Loucy (cell line): ENCODE measurements around the gene RASD1.

Experiments used
- H2AFZ ChIP-seq: fragments of 200-600 bp; sonication (generic); 2 replicates; pipeline ENCODE4 v1.6.0; 2016; ENCODE audit warnings: antibody characterized with exemption, mild to moderate bottlenecking, low read length, moderate library complexity
- H3F3A ChIP-seq: fragments of 200-600 bp; 2 replicates; pipeline ENCODE4 v1.6.0; 2016; ENCODE audit warnings: antibody characterized with exemption, low read depth, mild to moderate bottlenecking
- H3K27me3 ChIP-seq: fragments of 200-600 bp; sonication (generic); 2 replicates; pipeline ENCODE4 v1.6.1; 2014; ENCODE audit warnings: low read length, mild to moderate bottlenecking; ENCODE audit not compliant: insufficient read depth, poor library complexity, severe bottlenecking
- H3K36me3 ChIP-seq: fragments of 200-600 bp; sonication (generic); 2 replicates; pipeline ENCODE4 v1.6.1; 2016; ENCODE audit warnings: low read length; ENCODE audit not compliant: insufficient read depth
- H3K4me1 ChIP-seq: fragments of 200-600 bp; sonication (generic); 2 replicates; pipeline ENCODE4 v1.5.1; 2014; ENCODE audit warnings: low read length, mild to moderate bottlenecking; ENCODE audit not compliant: insufficient read depth, poor library complexity, severe bottlenecking
- H3K4me2 ChIP-seq: fragments of 200-600 bp; sonication (generic); 2 replicates; pipeline ENCODE4 v1.6.0; 2014; ENCODE audit warnings: antibody characterized with exemption, low read length, low read depth, mild to moderate bottlenecking; ENCODE audit not compliant: poor library complexity, severe bottlenecking
- H3K4me3 ChIP-seq: fragments of 200-600 bp; sonication (generic); 2 replicates; pipeline ENCODE4 v1.5.1; 2014; ENCODE audit warnings: low read length, mild to moderate bottlenecking, mixed read lengths; ENCODE audit not compliant: poor library complexity, severe bottlenecking
- H3K79me2 ChIP-seq: fragments of 200-600 bp; sonication (generic); 2 replicates; pipeline ENCODE4 v1.6.1; 2014; ENCODE audit warnings: low read length; ENCODE audit not compliant: insufficient read depth
- H3K9ac ChIP-seq: fragments of 200-600 bp; sonication (generic); 2 replicates; pipeline ENCODE4 v1.6.0; 2014; ENCODE audit warnings: mild to moderate bottlenecking, low read depth, low read length, moderate library complexity; ENCODE audit not compliant: poor library complexity, severe bottlenecking
- H3K9me2 ChIP-seq: fragments of 200-600 bp; sonication (generic); replicated peaks from 2 replicates; pipeline ENCODE4 v1.6.1; 2016; ENCODE audit warnings: low read depth, low read length, mixed read lengths
- H3K9me3 ChIP-seq: fragments of 200-600 bp; sonication (generic); 2 replicates; pipeline ENCODE4 v1.6.1; 2014; ENCODE audit warnings: mild to moderate bottlenecking, antibody characterized with exemption, low read length, low read depth; ENCODE audit not compliant: insufficient read depth
- H4K20me1 ChIP-seq: fragments of 200-600 bp; sonication (generic); 2 replicates; pipeline ENCODE4 v1.6.0; 2014; ENCODE audit warnings: antibody characterized with exemption, low read length, mild to moderate bottlenecking; ENCODE audit not compliant: insufficient read depth, poor library complexity, severe bottlenecking
- CTCF ChIP-seq: fragments of 200-600 bp; sonication (generic); conservative IDR thresholded peaks from 2 replicates; pipeline ENCODE4 v1.5.1; 2014; ENCODE audit warnings: mild to moderate bottlenecking, antibody characterized with exemption, low read length
- EZH2phosphoT487 ChIP-seq: fragments of 200-600 bp; IDR thresholded peaks from 2 replicates; pipeline ENCODE4 v1.6.1; 2018; ENCODE audit warnings: antibody characterized with exemption, mild to moderate bottlenecking, moderate library complexity, borderline replicate concordance

Gene RASD1

DNA sequence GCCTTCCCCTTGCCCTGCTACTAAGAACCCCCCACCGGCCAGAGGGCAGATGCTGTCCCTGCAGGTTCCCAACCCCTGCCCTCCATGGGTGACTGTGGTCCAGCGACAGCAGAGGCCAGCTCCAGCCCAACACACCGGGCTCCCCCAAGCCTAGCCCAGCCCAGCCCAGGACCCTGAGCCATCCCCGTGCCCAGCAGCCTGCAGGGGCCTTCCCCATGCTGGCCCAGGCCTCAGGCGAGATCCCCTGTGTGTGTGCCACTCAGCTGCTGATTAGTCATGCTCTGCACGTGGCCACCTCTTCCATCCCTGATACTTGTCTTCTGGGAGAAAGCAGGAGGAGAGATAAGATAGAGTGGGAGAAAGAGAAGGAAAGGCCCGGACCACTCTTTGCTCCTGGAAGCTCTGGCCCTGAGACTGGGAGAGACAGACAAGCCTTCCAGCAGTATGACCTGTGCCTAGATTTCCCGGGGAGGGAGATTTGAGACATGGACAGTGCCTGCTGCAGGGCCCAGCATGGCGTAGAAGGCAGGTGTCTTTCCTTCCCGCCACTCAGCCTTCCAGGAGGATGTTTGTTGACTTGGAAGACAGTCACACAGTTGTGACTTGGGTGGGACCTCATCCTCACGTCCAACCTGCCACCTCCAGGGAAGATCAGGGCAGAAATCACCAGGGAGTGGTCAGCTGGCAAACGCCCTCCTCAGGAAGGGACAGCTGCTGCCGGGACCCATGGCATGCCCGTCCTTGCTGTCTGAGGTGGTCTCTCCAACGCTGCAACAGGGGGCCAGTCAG lies 41.3 kb upstream of the RASD1 start:
- H3F3A ChIP-seq, result no peaks in the 10 kb centered on the region
- no peaks in the 10 kb centered on the region for H3K9me3 ChIP-seq
- TF ChIP-seq CTCF, result no peak
- TF ChIP-seq EZH2phosphoT487, result no peak
- H3K9ac ChIP-seq, result no peak overlapping the region
- no peak overlapping the region for H3K4me3 ChIP-seq
- no peaks in the 10 kb centered on the region for H3K4me1 ChIP-seq
- no peaks in the 10 kb centered on the region for H3K79me2 ChIP-seq
- no peaks in the 10 kb centered on the region for H3K36me3 ChIP-seq
- H3K27me3 ChIP-seq, result no peaks in the 10 kb centered on the region
- H3K9me2 ChIP-seq, result no peaks in the 10 kb centered on the region
- H2AFZ ChIP-seq, result no peak overlapping the region
- H4K20me1 ChIP-seq, result no peaks in the 10 kb centered on the region
- H3K4me2 ChIP-seq, result no peak overlapping the region

- Histone ChIP-seq H3K4me3 (no peak overlapping the region), H3K9ac (no peak overlapping the region), H3K4me1 (no peaks in the 10 kb centered on the region)
Measured at GRCh38 chr17:17536702-17537101, 40.5 kb upstream of the RASD1 start.

GRCh38 chr17:17535957-17536356 lies 39.8 kb upstream of the RASD1 start:
- no peak overlapping the region for H3K4me3 ChIP-seq
- H3K4me1 ChIP-seq, result no peaks in the 10 kb centered on the region
- H3K9ac ChIP-seq, result no peak overlapping the region
- no peaks in the 10 kb centered on the region for H3F3A ChIP-seq
- no peaks in the 10 kb centered on the region for H3K36me3 ChIP-seq
- TF ChIP-seq EZH2phosphoT487 (no peak), CTCF (no peak)
- H3K79me2 ChIP-seq, result no peaks in the 10 kb centered on the region
- H3K9me2 ChIP-seq, result no peaks in the 10 kb centered on the region
- no peaks in the 10 kb centered on the region for H4K20me1 ChIP-seq
- no peaks in the 10 kb centered on the region for H3K27me3 ChIP-seq
- no peaks in the 10 kb centered on the region for H3K9me3 ChIP-seq
- no peak overlapping the region for H3K4me2 ChIP-seq
- no peak overlapping the region for H2AFZ ChIP-seq

More at GRCh38 chr17:17536702-17537101, 40.5 kb upstream of the RASD1 start:
- Histone ChIP-seq H3K4me2 (no peak overlapping the region), H4K20me1 (no peaks in the 10 kb centered on the region), H3K9me3 (no peaks in the 10 kb centered on the region), H3K79me2 (no peaks in the 10 kb centered on the region), H3K27me3 (no peaks in the 10 kb centered on the region), H2AFZ (no peak overlapping the region), H3F3A (no peaks in the 10 kb centered on the region), H3K9me2 (no peaks in the 10 kb centered on the region), H3K36me3 (no peaks in the 10 kb centered on the region)
- no peak for TF ChIP-seq CTCF
- no peak for TF ChIP-seq EZH2phosphoT487
